Naive thymus-derived CD8-positive, alpha-beta T cell (primary cell): ENCODE data around the gene SNCG. TPM values are rescaled to one million over a fixed set of nuclear protein-coding genes. Genes with fewer than 3 reads are reported as not detected.
"Not testable (repeated sequence)": the region's sequence is repeated elsewhere in the genome, so short reads cannot be mapped to it uniquely, and the experiment has no call there.

Experiments used
- ATAC-seq, 2 donors: fragments of 150-1000 bp; cut with Tn5 transposase in 1 of 2; sonication (Bioruptor Pico), chemical (Tn5 transposase) in 1 of 2; 1 replicate in 1 of 2; 2 replicates in 1 of 2; pipeline ENCODE4 v1.10.0; 2021; ENCODE audit warnings: mild to moderate bottlenecking in 2 of 2, moderate library complexity in 2 of 2
- POLR2A ChIA-PET: fragments of 350-600 bp; sonication (Branson Sonifier 250); formaldehyde crosslinking; loops from one replicate; lab custom pipeline; 2021; ENCODE audit warnings: antibody characterized with exemption; lab: Charles Lee
- DNase-seq, 10 donors: peaks; one replicate each; pipeline versions ENCODE4 v3.0.0 to v3.0.0-alpha.2; 2020 to 2022
- H3K27ac Mint-ChIP-seq, 10 donors: one replicate each; pipeline ENCODE4 v1.8.0; 2020 to 2022; ENCODE audit warnings: mild to moderate bottlenecking in 10 of 10, mixed read lengths in 10 of 10, moderate library complexity in 4 of 10, inconsistent platforms in 1 of 10
- H3K27me3 Mint-ChIP-seq, 5 donors: one replicate each; pipeline ENCODE4 v1.8.0; 2021 to 2022; ENCODE audit warnings: mixed read lengths in 5 of 5
- H3K36me3 Mint-ChIP-seq, 3 donors: one replicate each; pipeline ENCODE4 v1.8.0; 2020 to 2022; ENCODE audit warnings: mixed read lengths in 3 of 3, mild to moderate bottlenecking in 2 of 3, inconsistent platforms in 1 of 3
- H3K4me1 Mint-ChIP-seq, 4 donors: one replicate each; pipeline ENCODE4 v1.8.0; 2021 to 2022; ENCODE audit warnings: mixed read lengths in 4 of 4
- H3K4me3 Mint-ChIP-seq, 10 donors: one replicate each; pipeline ENCODE4 v1.8.0; 2020 to 2022; ENCODE audit warnings: mild to moderate bottlenecking in 10 of 10, mixed read lengths in 10 of 10, moderate library complexity in 6 of 10, inconsistent platforms in 1 of 10
- H3K9me3 Mint-ChIP-seq, 9 donors: one replicate each; pipeline ENCODE4 v1.8.0; 2020 to 2022; ENCODE audit warnings: mixed read lengths in 9 of 9, mild to moderate bottlenecking in 3 of 9, inconsistent platforms in 1 of 9, moderate library complexity in 1 of 9
- polyA plus RNA-seq, 3 donors: library from polyadenylated mRNA; unstranded; fragments of 300-500 nt; fragmentation: Illumina TruSeq; gene quantifications; one replicate each; pipeline ENCODE4 v1.2.3, GENCODE V29; 2021
- total RNA-seq, 8 experiments: library from RNA in 2 of 8; stranded (reverse) in 2 of 8; gene quantifications; one replicate each; pipeline ENCODE4 v1.2.3 and lab custom pipeline; 2021 to 2026

SNCG gene
- total and polyA plus RNA-seq, 5 experiments from 2014 or later = 0.58 TPM; not detected in 4

- Mint-ChIP-seq H3K4me3 (no peak overlapping the region), H3K4me1 (no peaks in the 10 kb centered on the region), H3K9me3 (no peaks in the 10 kb centered on the region), H3K36me3 (no peaks in the 10 kb centered on the region), H3K27ac (no peak overlapping the region), H3K27me3 (peaks cover 0 to 19% (median 10%) of the 10 kb centered on the region in 5 donors)
- no peak for ATAC-seq
- no peak for DNase-seq
- POLR2A ChIA-PET = no interaction called here
These were observed 34.1 kb downstream of the SNCG start for GRCh38 chr10:86992456-86992855.

GRCh38 chr10:86992929-86993328, 34.5 kb downstream of the SNCG start:
- Mint-ChIP-seq H3K36me3 (no peaks in the 10 kb centered on the region), H3K4me3 (no peak overlapping the region), H3K27me3 (peaks cover 0 to 19% (median 10%) of the 10 kb centered on the region in 5 donors), H3K9me3 (no peaks in the 10 kb centered on the region), H3K4me1 (no peaks in the 10 kb centered on the region), H3K27ac (no peak overlapping the region)
- ATAC-seq = no peak
- POLR2A ChIA-PET = no interaction called here
- no peak for DNase-seq

- not testable (repeated sequence) for H3K4me3 Mint-ChIP-seq, H3K9me3 Mint-ChIP-seq, ATAC-seq, H3K27me3 Mint-ChIP-seq, H3K27ac Mint-ChIP-seq, DNase-seq, H3K36me3 Mint-ChIP-seq, H3K4me1 Mint-ChIP-seq
- POLR2A ChIA-PET = interaction anchor here (0.6 kb wide), 1 partner anchor 14 kb away, joined by 3 read pairs; no protein-coding TSS in a partner anchor
These were observed 41.5 kb downstream of the SNCG start for GRCh38 chr10:86999802-87000403.

- DNase-seq (no peak), ATAC-seq (no peak)
- no peaks in the 10 kb centered on the region for H3K9me3 Mint-ChIP-seq
- POLR2A ChIA-PET = interaction anchor here (0.6 kb wide), 2 partner anchors 15 to 65 kb away, joined by 3 to 4 read pairs; no protein-coding TSS in a partner anchor
- no peaks in the 10 kb centered on the region for H3K27me3 Mint-ChIP-seq
- H3K36me3 Mint-ChIP-seq = no peaks in the 10 kb centered on the region
- H3K4me3 Mint-ChIP-seq = no peak overlapping the region
- no peaks in the 10 kb centered on the region for H3K4me1 Mint-ChIP-seq
- H3K27ac Mint-ChIP-seq = no peak overlapping the region
These were observed 42.1 kb downstream of the SNCG start for GRCh38 chr10:87000491-87000890.

- H3K27ac Mint-ChIP-seq, H3K27me3 Mint-ChIP-seq, H3K4me3 Mint-ChIP-seq, H3K9me3 Mint-ChIP-seq, DNase-seq, H3K36me3 Mint-ChIP-seq, H3K4me1 Mint-ChIP-seq, ATAC-seq: not testable (repeated sequence)
- POLR2A ChIA-PET = interaction anchor here (0.9 kb wide), 1 partner anchor 325 kb away, joined by 3 read pairs; no protein-coding TSS in a partner anchor
These were observed 48.7 kb downstream of the SNCG start for GRCh38 chr10:87007124-87007523.

GRCh38 chr10:87007674-87008073, 49.3 kb downstream of the SNCG start:
- H3K9me3 Mint-ChIP-seq, H3K4me3 Mint-ChIP-seq, ATAC-seq, H3K27me3 Mint-ChIP-seq, H3K27ac Mint-ChIP-seq, H3K4me1 Mint-ChIP-seq, H3K36me3 Mint-ChIP-seq, DNase-seq: not testable (repeated sequence)
- POLR2A ChIA-PET = interaction anchor here (0.6 kb wide), 1 partner anchor 26 kb away, joined by 3 read pairs; no protein-coding TSS in a partner anchor

- H3K4me1 Mint-ChIP-seq, ATAC-seq, H3K27ac Mint-ChIP-seq, H3K36me3 Mint-ChIP-seq, H3K9me3 Mint-ChIP-seq, H3K27me3 Mint-ChIP-seq, POLR2A ChIA-PET, DNase-seq, H3K4me3 Mint-ChIP-seq: not testable (repeated sequence)
These were observed 49.9 kb downstream of the SNCG start for GRCh38 chr10:87008303-87008702.

GRCh38 chr10:87009134-87009696, 50.8 kb downstream of the SNCG start:
- H3K4me3 Mint-ChIP-seq, H3K27ac Mint-ChIP-seq, ATAC-seq, H3K36me3 Mint-ChIP-seq, H3K9me3 Mint-ChIP-seq, H3K27me3 Mint-ChIP-seq, DNase-seq, POLR2A ChIA-PET, H3K4me1 Mint-ChIP-seq: not testable (repeated sequence)

Other genes with a start within 250 kb of the SNCG start
- 10 to 100 TPM; 10.4 to 11.0 TPM for gene BMPR1A, start 202.0 kb upstream of the SNCG start, total RNA-seq
- gene BMPR1A, start 202.0 kb upstream of the SNCG start, polyA plus RNA-seq = 1 to 10 TPM; 1.1 to 5.2 (median 2.2) TPM
- gene MMRN2, start 984 bp upstream of the SNCG start, total RNA-seq = 1 to 10 TPM in 1 of 2 experiments, not detected in 1; 1.2 TPM
- gene MMRN2, start 984 bp upstream of the SNCG start, polyA plus RNA-seq = under 1 TPM in 2 of 3 donors, not detected in 1; 0.11 to 0.74 TPM
- gene ADIRF, start 9.9 kb downstream of the SNCG start, total RNA-seq = not detected
- not detected for gene ADIRF, start 9.9 kb downstream of the SNCG start, polyA plus RNA-seq
- gene FAM25A, start 61.7 kb downstream of the SNCG start, total RNA-seq = not detected
- not detected for gene FAM25A, start 61.7 kb downstream of the SNCG start, polyA plus RNA-seq
- 10 to 100 TPM; 89.8 to 91.9 TPM for gene GLUD1, start 136.2 kb downstream of the SNCG start, total RNA-seq
- gene GLUD1, start 136.2 kb downstream of the SNCG start, polyA plus RNA-seq = 100 to 1,000 TPM; 111 to 126 (median 124) TPM
- gene SHLD2, start 136.6 kb downstream of the SNCG start, total RNA-seq = 10 to 100 TPM; 24.1 to 24.5 TPM
- gene SHLD2, start 136.6 kb downstream of the SNCG start, polyA plus RNA-seq = 10 to 100 TPM; 17.7 to 22.5 (median 18.7) TPM